ENCODE measurements around the gene LILRB5. TPM values are rescaled to one million over a fixed set of nuclear protein-coding genes. Genes with fewer than 3 reads are reported as not detected.

The LILRB5 gene
- total and polyA plus RNA-seq, 2 of the 8 experiments (the other 6 are each of a cell fraction or from before 2014, with no cell fraction given) = 0.05 TPM; not detected in 1

DNA sequence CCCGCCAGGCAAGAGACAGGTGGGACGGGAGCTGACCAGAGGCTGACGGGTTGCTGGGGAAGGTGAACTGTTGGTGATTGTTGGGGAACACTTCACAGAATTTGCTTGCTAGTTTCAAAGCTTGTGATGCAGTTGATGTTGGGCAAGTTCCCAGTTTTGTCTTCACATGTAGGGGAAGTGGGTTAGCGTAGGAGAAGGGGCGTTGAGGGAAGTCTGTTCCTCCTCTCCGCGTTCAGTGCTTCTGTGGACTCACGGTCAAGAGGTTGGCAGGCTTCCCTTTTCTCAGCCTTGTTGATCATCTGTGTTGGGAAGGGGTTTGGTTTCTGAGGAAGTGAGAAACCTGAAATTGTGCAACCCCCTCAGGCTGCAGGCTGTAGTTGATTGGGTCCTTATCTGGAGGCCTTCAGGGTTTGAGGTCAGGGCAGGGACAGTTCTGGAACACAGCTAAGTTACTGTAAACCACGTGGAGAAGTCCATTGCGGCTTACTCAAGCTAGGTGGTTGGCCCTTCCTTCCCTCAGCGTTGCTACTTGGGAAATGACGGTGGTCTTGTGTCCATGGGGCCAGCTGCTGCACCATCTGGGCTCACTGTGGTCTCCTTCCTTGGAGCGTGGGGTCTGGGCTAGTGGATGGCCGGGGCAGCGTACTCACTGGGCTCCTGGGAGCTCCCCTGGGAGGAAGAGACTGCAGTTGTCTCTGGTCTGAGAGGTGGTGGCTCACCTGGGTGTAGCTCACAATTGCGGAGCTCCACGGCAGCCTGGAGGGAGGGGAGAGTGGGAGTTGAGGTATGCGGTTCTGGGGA, 48.9 kb downstream of the LILRB5 start:
- peaks cover 6 to 12% (median 10%) of the 10 kb centered on the region in 4 experiments for H3K4me1 ChIP-seq (replicated peaks in 1 of 4; ENCODE audit: control insufficient read depth in 3 of 4, insufficient read depth in 4 of 4, low read length in 3 of 4)
- peaks cover 4% of the 10 kb centered on the region; the same call in 1 of the 2 replicates for H3K23me2 ChIP-seq (ENCODE audit: low read depth, low read length)
- H3K36me3 ChIP-seq (ENCODE audit: control insufficient read depth in 2 of 4, insufficient read depth in 4 of 4, low read length in 3 of 4) = peaks cover 37 to 52% (median 48%) of the 10 kb centered on the region in 4 experiments
- peak overlapping the region; percentile 39; the same call in 1 of the 2 replicates for H3K27ac ChIP-seq (ENCODE audit: low read depth, low read length)
- no peaks in the 10 kb centered on the region for H3K27me3 ChIP-seq (replicated peaks in 1 of 4; ENCODE audit: control insufficient read depth in 3 of 4, extremely low read depth in 1 of 4, insufficient read depth in 3 of 4, low read length in 3 of 4)
- H3K79me1 ChIP-seq (ENCODE audit: low read depth, low read length) = peaks cover 16% of the 10 kb centered on the region
- 81% methylated on average over 16 of the region's 18 CpGs; no CpG with 5 or more reads in 1 of the 2 experiments for WGBS, 2 experiments (ENCODE audit: extremely low coverage in 1 of 2, insufficient coverage in 1 of 2, insufficient read length in 1 of 2, insufficient replicate concordance in 2 of 2, low coverage in 1 of 2, low lambda C conversion rate in 2 of 2, missing lambda C conversion rate in 1 of 2)
- no peak overlapping the region for H3K23ac ChIP-seq (ENCODE audit: insufficient read length)
- DNase-seq (ENCODE audit: low read depth in 1 of 2, low spot score in 2 of 2) (peak in 1 of 2 experiments; percentile 64), FAIRE-seq (no peak)
- H3K18ac ChIP-seq (ENCODE audit: extremely low read depth, low read length) = no peak overlapping the region
- H3K4me3 ChIP-seq (ENCODE audit: extremely low read depth in 1 of 4, insufficient read depth in 2 of 4, low read depth in 3 of 4, low read length in 4 of 4) = no peak overlapping the region
- H4K20me1 ChIP-seq (replicated peaks in 1 of 2; ENCODE audit: control insufficient read depth in 1 of 2, insufficient read depth in 2 of 2, low read length in 2 of 2) = peaks cover 44 to 46% of the 10 kb centered on the region in 2 experiments
- no peak overlapping the region for H3K4ac ChIP-seq (replicated peaks; ENCODE audit: insufficient read length, low read depth, low read length)
- no peak overlapping the region for H3K14ac ChIP-seq (ENCODE audit: insufficient read length)
- no peak overlapping the region for H2BK15ac ChIP-seq (ENCODE audit: low read length)
- no peak overlapping the region for H3K56ac ChIP-seq (replicated peaks; ENCODE audit: insufficient read length, low read depth, low read length)
- no peak overlapping the region for H4K5ac ChIP-seq (ENCODE audit: insufficient read length, low read depth, low read length)
- peak overlapping the region in 1 of 2 experiments; percentile 15; a peak in 2 of 4 replicates for H3K4me2 ChIP-seq (ENCODE audit: insufficient read depth in 1 of 2, low read depth in 2 of 2, low read length in 2 of 2)
- H3K79me2 ChIP-seq (ENCODE audit: control insufficient read depth in 1 of 2, insufficient read depth in 2 of 2, low read length in 2 of 2) = peaks cover 11 to 38% of the 10 kb centered on the region in 2 experiments
- H3K9me3 ChIP-seq (ENCODE audit: insufficient read depth in 2 of 2, low read depth in 1 of 2, low read length in 1 of 2) = no peaks in the 10 kb centered on the region
- H2BK20ac ChIP-seq (ENCODE audit: low read length) = no peak overlapping the region
- H2BK12ac ChIP-seq (ENCODE audit: low read depth, low read length) = no peak overlapping the region
- no peak overlapping the region for H4K91ac ChIP-seq (replicated peaks; ENCODE audit: insufficient read length, low read length)
- CTCF ChIA-PET (ENCODE audit: partially characterized antibody) = interaction anchor here (1.0 to 1.6 kb wide), 6 partner anchors 19 to 59 kb away, joined by 3 to 6 read pairs (median 4); no protein-coding TSS in a partner anchor
- no peak overlapping the region for H4K8ac ChIP-seq (ENCODE audit: extremely low read depth, insufficient read depth, low read length)
- H2AFZ ChIP-seq (ENCODE audit: low read length) = no peak overlapping the region
- H2AK5ac ChIP-seq (ENCODE audit: low read depth, low read length) = no peak overlapping the region
- H3K9ac ChIP-seq (replicated peaks in 1 of 4; ENCODE audit: extremely low read depth in 1 of 4, low read depth in 3 of 4, low read length in 3 of 4) = no peak overlapping the region; a peak in 2 of 7 replicates
- H2BK5ac ChIP-seq (ENCODE audit: low read depth, low read length) = no peak overlapping the region
- H2BK120ac ChIP-seq (replicated peaks; ENCODE audit: low read depth, low read length) = no peak overlapping the region
- POLR2A ChIA-PET (ENCODE audit: partially characterized antibody) = interaction anchor here (0.6 to 23.4 kb wide), 24 partner anchors 9 to 228 kb away, joined by 3 to 909 read pairs (median 6); partner anchors contain the start of genes CNOT3, LILRB2, LILRB3 and LILRB5
- TF ChIP-seq BRCA1 (IDR thresholded peaks at IDR 0.05; ENCODE audit: low read depth, low read length) (no peak), CTBP2 (IDR thresholded peaks at IDR 0.05; ENCODE audit: borderline replicate concordance, insufficient read depth, insufficient read length, low read length) (no peak), BCL11A (IDR thresholded peaks at IDR 0.05; ENCODE audit: low read depth in 2 of 2, low read length in 2 of 2) (no peak), POLR2AphosphoS5 (IDR thresholded peaks at IDR 0.05; ENCODE audit: low read depth, low read length) (peak; percentile 95), CEBPB (IDR thresholded peaks at IDR 0.05; ENCODE audit: low read depth, low read length) (peak; percentile 51; the same call in 1 of the 2 replicates), BACH1 (IDR thresholded peaks at IDR 0.05; ENCODE audit: low read length) (no peak), TAF7 (optimal IDR thresholded peaks at IDR 0.05; ENCODE audit: borderline replicate concordance, low read depth, low read length) (no peak), NANOG (IDR thresholded peaks at IDR 0.05; ENCODE audit: insufficient read depth, low read depth, low read length, poor library complexity, severe bottlenecking) (no peak), SP2 (IDR thresholded peaks at IDR 0.05; ENCODE audit: low read length) (no peak), TBP (IDR thresholded peaks at IDR 0.05; ENCODE audit: low read depth, low read length) (no peak), SIN3A (conservative IDR thresholded peaks at IDR 0.05 in 1 of 2, IDR thresholded peaks at IDR 0.05 in 1 of 2; ENCODE audit: low read depth in 1 of 2, low read length in 2 of 2) (no peak), POU5F1 (IDR thresholded peaks at IDR 0.05; ENCODE audit: low read depth, low read length) (no peak)

All from H1 (cell line).